GDM1 (cell line): ENCODE data around the gene MSI2.

Source experiments
- DNase-seq: peaks from one replicate; lab custom pipeline; 2025; lab: John Stamatoyannopoulos, UW

Gene MSI2

DNA sequence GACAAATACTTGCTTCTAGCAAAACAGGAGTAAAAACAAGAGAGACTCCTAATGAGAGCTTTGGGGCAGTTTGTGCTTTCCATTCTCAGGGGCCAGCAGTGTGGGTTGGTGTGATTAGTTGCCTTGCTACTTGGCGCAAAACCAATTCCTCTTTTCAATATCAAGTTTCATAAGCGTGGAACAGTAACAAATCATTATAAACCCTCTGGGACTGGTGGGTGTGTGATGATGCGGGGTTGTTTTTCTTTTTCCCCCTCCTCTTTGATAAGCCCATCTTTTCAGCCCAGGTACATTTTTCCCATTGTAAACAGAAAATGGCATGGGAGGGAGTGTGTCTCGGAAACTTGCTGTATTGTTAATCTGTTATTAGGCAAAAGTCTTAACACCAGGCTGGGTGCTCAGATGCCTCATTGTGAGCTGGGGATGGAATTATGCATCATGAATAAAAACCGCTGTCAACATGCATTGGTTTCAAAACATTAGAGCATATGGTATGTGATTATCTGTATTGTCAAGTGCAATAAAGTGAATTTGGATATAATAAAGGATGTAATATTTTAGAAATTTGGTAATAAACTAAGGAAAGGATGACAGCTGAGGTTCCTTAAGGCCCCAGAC lies 322.4 kb downstream of the MSI2 start:
- no peak for DNase-seq

DNA sequence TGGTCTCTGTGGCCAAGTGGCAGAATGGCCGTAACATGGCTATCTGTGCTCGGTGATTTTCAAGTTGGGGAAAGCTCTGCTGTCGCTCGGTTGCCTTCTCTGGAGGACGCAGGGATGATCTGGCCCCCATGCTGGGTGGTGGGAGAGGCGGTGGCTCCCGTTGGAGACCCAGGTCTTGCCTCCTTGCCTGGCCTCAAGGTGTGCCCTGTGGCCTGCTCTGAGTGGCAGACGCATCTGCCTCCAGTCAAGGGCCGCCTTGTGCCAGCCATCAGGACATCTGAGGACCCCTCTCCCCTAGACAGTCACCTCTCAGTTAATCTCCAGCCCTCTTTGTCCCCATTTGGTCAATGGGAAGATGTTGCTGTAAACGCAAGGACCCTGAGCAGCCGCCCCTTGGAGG lies 322.9 kb downstream of the MSI2 start:
- DNase-seq, result no peak

DNA sequence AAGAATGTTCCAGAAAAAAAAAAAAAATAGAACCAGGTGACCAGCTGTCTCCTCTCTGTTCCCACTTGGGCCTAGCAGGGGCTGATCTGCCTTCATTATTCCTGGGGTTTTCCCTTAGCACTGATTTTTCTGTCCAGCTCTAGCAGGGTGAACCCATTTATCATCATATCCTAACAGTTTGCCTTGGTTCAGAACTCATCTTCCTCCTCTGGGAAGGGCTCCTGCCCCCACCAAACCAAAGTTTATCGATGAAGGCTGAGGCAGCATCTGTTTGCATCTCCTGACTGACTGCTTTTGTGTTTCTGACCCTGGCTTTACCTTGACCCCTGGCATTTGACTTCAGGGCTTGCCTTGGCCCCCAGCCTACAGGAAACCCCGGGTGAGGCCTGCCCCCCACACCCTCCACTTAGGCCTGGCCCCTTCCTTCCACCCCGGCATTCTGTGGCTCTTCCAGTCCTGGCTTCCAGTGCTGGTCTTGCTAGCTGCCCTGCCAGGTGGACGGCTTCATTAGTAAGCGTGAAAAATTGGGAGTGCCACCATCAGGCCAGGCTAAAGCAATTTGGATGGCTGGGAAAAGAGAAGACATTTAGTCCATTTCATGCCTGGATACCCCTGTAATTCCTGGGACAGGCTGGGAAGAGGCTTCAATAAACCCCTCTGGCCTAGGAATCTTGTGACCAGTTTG lies 323.9 kb downstream of the MSI2 start:
- DNase-seq, result no peak

DNA sequence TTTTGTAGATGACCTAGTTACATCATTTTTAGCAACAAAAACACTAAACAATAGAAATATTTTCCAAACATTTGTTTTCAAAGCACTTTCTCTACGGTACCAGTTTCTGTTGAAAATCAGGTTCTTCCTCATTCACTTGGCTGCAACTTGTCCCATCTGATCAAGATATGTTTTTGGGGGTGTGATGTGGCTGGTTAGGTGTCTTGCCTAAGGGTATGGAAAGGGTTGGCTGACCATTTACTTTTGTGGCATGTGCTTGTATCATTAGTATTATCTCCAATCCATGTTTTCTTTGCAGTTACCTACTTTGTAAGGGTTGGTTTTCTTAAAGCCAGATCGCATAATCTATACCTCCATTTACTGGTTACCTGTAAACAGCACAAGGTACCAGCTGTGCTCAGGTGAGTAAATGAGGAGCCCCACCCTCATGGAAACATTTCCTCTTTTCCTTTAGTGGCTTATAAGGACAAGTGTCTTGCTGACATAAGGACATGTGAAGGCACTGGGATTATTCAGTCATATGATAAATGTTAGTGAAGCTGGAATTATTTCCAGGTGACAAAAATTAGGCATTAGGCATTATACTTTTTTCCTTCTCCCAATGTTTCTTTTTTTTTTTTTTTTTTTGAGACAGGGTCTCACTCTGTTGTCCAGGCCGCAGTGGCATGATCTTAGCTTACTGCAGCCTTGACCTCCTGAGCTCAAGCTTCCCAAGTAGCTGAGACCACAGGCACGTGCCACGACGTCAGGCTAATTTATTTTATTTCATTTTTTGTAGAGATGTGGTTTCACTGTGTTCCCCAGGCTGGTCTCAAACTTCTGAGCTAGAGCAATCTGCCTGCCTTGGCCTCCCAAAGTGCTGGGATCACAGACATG lies 326.8 kb downstream of the MSI2 start:
- DNase-seq, result no peak

DNA sequence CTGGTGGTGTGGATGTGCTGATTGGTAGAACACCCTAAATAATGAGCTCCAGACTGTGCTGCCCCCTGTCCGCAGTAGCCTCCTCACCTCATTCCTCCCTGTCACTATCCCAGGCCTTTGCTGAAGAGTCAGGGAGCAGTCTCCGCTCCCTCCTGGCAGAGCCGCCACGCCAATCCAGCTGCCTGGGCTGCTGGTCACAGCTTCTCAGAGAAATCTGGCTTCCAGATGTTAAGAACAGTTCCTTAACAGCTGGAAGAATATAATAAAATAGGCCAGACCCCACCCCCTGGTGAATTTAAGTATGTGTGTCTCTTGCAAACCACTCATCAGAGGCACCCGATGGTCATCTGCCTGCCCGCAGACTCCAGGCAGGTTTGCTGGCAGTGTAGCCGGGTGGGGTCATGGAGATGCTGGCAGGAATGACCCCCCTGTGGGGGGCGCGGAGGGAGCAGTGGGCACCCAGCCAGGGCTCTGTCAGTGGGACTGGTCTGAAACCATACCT lies 327.8 kb downstream of the MSI2 start:
- DNase-seq, result no peak

DNA sequence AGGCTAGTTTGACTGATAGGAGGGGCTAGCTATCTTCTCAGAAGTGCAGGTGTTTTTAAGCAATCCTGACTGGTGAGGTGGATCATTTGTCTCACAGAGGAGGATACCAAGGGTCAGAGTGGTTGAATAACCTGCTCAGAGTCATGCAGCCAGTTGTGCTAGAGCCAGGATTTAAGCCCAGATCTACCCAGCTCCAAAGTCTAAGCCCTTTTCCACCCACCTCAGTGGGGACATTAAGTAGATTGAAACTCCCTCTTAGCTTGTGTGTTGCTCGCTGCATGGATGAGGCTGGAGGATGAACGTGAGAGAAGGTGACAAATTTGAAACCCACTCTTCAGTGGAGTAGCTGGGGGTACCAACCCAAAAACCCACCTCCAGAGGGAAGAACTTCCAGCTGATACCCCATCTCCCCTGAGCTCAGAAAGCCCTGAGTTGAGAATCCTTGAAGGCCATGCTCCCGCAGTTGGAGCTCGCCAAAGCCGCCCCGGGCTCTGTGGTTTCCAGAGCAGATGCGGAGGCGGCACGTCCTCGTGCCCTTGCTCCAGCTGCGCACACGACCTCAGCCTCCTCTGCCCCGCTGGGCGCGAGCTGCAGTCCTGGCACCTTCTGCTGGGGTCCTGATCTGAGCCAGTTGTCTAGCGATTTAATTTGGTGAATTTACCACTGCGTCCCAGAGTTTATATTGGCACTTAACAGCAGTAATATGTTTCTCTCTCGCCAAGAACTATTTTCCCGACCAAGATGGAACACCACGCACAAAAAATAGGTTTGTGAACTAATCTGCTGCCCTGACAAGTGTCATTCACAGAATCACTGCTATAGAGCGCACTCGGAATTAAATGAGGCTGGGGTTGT lies 329.2 kb downstream of the MSI2 start:
- DNase-seq, result no peak

DNA sequence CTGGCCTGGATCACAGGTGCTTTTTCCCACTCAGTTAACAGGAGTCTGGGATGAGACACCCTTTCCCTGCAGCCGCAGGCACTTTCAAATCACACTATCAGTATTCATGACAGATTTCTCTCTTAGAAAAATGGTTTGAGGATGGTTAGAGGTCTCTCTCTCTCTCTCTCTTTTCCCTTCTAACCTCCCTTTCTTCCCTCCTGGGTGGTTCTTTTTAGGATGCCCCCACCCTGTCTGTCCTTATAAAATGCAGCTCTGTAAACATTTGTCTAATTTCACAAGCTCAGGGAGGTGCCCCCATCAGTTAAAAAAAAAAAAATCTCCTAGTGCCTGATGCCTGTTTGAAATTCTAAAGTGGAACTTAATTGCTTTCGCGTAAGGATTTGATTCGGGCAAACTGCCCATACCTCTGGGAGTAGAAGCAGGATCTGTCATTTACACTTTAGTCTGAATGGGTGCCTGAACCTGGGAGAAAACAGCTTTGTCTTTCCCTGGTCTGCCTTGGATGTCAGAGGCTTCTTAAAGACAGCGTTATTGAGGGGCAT lies 329.9 kb downstream of the MSI2 start:
- no peak for DNase-seq

DNA sequence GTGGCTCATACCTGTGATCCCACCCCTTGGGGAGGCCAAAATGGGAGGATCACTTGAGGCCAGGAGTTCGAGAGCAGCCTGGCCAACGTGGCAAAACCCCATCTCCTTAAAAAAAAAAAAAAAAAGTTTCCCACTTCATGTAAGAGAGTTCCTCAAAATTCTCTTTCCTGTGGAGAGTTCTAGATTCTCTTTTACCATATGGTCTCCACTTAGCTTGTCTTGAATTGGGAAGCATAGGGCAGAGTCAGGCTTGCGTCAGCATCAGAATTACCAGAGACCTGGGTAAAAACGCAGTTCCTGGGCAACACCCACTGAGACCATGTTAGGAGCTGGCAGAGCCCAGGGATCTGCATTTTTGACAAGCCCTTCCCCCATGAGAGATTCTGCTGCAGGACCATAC lies 330.4 kb downstream of the MSI2 start:
- no peak for DNase-seq

DNA sequence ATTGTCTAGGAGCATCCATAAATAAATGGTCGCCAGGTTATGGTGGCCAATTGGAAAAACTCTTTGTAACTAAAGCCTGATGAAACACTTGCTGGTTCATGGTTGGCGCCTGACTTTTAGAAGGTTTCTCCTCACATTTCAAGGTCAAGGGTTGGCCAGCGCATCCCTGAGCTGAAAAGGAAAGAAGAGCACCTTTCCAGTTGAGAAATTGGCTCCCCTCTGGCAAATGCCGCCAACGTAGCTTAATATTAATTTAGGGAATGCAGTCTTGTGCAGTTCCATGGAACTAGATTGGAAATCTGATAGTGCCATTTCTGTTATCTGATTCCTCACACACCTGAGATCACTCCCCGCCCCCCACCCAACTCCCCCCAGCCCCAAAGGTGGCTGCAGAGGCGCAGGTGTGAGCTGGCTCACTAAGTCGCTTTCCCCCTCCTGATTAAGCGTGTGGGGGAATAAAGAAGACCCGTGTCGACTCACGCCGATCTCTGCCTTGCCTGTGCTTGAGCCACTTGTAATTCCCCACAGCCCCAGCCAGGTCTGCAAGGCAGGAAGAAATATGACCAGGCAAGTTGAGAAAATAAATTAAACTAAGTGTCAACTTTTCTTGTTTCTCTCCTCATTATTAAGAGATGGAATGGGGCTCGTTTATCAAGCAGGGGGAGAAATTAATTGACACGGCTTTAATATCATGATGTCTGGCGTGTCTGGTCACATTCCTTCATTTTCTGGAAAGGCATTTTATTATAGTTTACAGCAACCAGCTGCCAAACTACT lies 331.1 kb downstream of the MSI2 start:
- DNase-seq, result no peak

DNA sequence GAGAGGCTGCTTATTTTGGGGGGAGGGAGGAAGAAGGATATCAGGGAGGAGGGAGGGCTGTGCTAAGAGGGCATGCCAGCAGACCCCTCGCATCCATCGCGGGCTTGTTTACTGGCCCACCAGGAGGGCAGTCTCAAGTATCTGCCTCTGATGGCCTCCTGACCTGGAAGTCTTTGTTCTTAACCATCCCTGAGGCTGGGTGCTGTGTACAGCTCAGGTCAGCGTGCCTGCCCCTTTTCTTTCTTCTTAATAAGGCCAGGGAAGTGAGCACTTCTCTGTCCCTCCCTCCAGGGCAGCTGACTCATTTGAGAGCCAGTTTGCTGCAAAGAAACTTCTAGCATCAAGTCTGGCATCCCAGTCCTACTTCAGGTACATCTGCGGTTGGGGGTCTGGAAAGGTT lies 331.8 kb downstream of the MSI2 start:
- no peak for DNase-seq

DNA sequence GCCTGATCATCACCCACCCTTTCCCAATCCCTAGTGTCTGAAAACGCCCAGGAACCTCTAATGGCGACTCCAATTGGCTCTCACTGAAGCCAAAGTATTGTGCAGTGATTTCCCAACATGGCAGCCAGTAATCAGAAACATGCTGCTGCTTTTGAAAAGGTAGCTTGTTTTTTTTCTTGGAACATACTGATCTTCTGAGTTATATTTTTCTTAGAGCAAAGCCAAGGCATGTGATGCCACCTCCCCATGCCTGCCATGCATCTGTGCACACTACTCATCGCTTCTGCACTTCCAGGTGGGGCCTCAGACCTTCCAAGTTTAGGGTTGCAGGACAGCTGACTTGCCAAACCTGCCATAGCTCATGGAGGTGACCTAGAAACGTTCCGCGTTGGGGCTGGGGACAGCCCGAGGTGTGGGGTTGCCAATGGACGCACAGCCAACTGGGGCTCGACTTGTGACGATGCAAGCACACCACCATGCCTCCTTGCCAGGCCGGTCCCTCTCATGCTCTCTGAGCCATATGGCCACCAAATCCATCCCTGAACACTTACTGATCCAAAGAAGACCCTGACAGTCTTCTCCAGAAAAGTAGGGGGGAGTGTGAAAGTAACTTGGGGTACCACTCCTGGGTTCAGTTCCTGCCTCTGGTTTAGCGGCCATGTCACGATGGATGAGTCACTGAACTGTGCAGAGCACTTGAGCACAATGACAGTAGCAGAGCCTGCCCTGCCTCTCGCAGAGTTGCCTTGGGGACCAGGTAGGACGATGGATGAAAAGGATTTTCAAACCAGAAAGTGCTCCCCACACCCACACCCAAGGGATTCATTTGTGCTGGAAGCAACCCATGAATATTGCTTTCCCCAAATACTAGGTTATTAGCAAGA lies 333.1 kb downstream of the MSI2 start:
- DNase-seq, result no peak

DNA sequence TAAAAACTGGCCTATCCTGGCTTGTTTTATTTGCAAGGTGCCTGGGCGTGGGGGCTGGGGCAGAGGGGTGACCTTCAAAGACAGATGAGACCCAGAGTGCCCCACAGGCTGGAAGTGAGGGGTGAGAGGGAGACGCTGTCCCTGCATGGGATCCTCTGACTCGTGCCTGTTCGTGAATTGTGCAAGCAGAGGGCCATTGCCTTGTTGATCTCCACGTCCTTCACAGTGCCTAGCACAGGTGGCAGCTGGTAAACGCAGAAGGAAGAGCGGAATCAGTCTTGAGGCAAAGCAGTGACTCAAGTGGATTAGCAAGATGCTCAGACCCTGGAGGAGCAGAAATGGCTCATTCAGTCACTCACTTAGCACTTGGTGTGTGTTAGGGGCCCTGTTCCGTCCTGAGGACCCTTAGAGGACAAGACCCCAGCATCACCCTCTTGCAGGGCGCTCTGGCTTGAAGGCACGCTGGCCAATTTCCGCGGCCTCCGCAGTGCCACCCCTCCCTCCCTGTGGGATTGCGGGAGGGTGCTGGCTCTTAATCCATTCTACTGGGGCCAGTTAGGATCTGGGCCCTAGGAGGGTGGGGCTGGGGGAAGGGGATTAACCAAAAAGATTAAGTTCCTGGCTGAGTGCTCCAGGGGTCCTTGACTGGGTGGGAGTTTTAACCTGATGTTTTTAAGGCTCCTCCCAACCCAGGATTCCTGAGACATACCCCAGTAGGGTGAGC lies 337.6 kb downstream of the MSI2 start:
- no peak for DNase-seq

DNA sequence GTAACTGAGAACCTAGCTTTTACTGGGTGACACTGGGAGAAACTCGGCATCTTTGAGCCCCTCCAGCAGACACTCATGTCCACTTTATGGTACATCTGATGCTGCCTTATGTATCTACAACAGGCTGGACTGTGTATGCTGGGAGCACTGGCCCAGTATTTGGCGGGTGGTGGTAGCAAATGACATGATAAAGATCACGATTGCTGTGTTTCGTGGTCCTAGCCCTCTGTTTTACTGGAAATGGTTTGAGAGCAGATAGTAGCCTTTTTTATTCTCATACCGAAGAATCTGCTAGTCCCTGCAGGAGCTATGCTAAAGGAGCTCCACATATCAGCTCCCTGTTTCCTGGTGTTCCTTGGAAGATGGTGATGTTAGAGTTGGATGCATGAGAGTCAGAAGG lies 338.4 kb downstream of the MSI2 start:
- DNase-seq, result no peak

DNA sequence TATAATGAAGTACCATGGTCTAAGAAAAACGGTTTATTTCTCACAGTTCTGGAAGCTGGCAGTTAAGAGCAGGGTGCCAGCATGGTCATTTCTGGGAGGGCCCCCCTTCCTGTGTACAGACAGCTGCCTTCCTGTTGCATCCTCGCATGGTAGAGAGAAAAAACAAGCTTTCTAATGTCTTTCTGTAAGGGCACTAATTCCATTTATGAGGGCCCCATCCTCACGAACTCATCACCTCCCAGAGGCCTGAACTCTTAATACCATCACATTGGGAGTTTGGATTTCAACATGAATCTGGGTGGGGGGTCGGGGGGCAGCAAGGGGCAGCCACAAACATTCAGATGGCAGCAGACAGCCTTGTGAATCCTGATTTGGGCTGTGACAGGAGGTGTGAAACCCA lies 339.1 kb downstream of the MSI2 start:
- no peak for DNase-seq

DNA sequence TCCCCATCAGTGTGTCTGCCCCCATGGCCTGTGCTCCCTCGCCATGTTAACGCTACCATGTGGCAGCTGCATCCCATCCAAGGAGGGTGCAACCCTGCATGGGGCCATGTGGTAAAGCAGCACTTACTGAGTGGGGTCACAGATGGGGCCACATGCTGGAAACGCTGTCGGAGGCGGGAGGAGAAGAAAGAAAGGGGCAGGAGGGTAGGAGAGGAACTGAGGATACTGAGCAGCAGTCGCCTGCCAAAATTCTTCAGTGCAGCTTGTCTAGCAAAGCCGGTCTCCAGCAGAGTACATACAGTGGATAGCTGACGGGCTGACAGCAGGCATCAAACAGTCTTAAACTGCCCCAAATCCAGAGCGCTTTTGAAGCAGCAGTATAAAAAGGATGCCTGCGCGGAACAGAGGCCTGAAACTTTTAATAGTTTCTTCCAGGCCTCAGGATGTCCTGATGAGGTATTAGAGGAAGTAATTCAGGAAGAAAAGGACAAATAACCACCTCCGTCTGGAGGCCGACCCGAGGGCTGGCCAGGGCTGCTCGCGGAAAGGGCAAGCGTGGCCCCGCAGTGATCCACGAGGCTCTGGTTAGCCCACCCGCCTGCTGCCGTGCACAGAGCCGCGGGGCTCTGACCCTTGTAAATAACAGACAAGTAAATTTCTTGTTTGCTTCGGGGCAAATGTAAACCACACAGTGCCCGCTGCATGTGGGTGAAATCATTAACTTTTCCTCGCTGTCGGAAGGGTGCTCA lies 339.8 kb downstream of the MSI2 start:
- no peak for DNase-seq

DNA sequence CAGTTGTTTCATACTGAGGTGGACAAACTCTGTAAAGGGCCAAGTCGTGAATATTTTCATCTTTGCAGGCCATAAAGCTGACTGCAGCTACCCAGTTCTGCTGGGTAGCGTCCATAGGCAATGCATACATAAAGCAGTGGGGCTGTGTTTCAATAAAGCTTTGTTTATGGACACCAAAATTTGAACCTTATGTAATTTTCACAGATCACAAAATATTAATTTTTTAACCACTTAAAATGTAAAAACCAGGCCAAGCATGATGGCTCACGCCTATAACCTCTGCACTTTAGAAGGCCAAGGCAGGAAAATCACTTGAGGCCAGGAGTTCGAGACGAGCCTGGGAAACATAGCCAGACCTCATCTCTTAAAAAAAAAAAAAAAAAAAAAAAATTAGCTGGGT lies 340.8 kb downstream of the MSI2 start:
- DNase-seq, result no peak

DNA sequence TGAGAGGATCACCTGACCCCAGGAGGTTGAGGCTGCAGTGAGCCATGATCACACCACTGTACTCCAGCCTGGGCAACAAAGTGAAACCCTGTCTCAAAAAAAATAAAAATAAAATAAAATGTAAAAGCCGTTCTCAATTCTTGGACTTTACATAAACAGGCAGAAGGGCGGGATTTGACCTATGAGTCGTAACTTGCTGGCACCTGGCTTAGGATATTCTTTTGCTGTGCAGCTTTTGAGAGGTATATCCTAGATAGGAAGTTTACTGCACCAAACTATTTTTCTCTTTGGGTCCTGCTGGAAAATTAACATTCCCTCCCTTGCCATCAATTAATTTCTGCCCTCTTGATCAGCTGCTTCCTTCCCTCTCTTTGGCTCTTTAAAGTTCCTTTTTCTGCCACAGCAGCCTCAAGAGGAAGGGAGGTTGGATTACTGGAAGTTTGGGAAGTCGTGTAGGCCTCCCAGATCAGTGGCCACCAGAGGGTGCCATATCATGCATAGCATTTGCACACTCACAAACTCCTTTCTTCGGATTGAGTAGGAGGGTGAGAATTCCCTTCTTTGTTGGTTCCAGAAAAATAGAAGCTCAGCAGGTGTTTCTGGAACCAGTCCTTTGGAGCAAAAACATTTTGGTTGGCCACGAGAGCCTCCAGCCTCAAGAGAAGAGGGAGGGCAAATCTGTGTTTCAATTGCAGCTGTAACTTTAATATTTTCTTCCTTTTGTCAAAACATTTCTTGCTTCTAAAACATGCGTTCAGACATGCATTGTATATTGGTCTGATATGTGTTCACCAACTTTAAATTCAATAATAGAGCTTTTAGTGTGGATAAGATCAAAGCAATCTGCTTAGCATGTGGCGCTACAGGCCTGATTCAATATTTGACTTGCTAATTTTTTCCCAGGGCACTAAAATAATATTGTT lies 341.5 kb downstream of the MSI2 start:
- no peak for DNase-seq
